ELF-1 (cell line): Measurements from ENCODE around the gene EFCAB6.

Experiments
- DNase-seq: peaks from one replicate; pipeline ENCODE4 v3.0.0-alpha.2; 2016; ENCODE audit warnings: low read depth, low spot score

Gene EFCAB6

GRCh38 chr22:43847376-43848289 is 35.5 kb upstream of the EFCAB6 start:
- no peak for DNase-seq

GRCh38 chr22:43846966-43847365 is 34.9 kb upstream of the EFCAB6 start:
- DNase-seq = no peak

DNA sequence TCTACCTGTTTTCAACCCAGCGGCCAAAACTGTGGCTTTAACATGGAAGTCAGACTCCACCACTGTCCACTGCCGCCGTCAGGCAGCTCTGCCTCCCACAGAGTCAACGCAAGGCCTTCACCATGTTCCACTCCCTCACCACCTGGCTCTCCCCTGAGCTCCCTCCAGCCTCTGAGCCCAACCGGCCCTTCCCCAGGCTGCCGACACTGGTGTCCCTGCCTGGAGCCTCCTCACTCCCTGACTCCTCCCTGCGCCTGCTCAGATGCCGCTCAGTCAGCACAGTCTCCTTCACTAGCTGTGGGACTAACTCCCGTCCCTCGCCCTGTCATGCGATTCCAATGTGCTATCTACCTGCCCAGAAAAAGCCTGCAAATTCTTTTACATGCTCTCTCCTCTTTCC is 33.9 kb upstream of the EFCAB6 start:
- peak; percentile 55 for DNase-seq

DNA sequence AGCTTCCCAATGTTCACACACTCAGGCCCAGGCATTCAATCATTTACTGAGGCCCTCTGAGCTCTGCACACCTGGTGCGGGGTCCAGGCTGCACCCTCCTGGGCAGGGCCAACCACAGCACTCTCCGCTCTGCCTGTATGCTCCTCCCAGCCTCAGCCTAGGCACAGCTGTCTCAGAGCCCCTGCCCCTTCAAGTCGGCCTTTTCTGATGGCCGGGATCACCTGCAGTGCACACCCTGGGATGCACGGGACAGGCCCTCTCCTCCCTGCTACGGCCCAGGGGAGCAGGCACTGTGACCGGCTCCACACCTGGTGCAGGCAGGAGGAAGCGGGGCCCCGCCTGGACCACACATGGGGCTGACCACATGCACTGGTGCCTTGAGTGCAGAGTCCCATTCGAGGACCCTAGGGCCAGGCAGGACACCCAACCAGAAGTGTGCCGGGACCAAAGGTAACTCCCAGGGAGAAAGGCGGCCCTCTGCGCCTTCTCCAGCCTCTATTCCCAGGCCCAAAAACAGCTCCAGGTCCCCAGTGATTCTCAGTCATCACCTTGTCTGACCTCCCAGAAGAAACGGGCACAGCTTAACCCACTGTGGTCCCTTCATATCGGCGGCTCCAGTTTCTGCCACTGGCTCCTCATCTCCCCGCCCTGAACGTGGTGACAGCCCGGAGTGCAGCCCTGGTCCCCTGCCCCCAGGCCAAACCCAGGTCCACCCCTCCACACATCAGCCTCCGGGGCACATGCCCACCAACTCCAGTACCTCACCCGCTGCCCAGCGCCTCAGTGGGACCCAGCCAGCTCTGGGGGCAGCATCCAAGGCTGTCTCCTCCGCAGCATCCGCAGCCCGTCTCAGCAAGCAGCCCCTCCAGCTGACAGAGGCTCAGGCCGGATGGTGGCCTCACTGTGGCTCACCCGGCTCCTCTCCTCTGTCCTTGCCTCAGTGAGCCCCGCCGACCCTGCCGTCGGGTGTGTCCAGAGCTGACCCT is 32.7 kb upstream of the EFCAB6 start:
- no peak for DNase-seq

GRCh38 chr22:43843783-43844530 is 31.9 kb upstream of the EFCAB6 start:
- no peak for DNase-seq

- no peak for DNase-seq
Observed at GRCh38 chr22:43841742-43842141, 29.6 kb upstream of the EFCAB6 start.

- no peak for DNase-seq
Observed at GRCh38 chr22:43840851-43841250, 28.7 kb upstream of the EFCAB6 start.

GRCh38 chr22:43840431-43840830 is 28.3 kb upstream of the EFCAB6 start:
- DNase-seq = no peak

DNA sequence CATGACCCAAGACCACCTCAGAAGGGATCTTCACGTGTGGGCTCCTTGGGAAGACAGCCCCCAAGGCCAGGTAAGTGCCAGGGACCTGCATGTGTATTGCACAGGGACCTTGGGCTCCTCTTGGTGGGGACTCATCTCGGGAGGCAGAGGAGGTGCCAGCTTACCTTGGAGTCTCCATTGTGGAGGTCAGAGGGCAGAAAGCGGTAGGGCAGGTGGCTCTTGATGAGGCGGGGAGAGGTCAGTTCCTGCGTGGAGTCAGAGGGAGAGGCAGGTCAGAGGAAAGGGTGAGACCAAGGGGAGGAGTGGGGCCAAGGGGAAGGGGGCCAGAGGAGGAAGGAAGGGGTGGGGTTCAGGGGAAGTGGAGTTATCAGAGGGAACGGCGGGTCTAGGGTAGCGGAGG is 27.7 kb upstream of the EFCAB6 start:
- DNase-seq = no peak

GRCh38 chr22:43838571-43839307 is 26.6 kb upstream of the EFCAB6 start:
- DNase-seq = no peak

GRCh38 chr22:43838161-43838560 is 26.1 kb upstream of the EFCAB6 start:
- no peak for DNase-seq

- DNase-seq = no peak
Observed at GRCh38 chr22:43837666-43838065, 25.6 kb upstream of the EFCAB6 start.

GRCh38 chr22:43835736-43836135 is 23.6 kb upstream of the EFCAB6 start:
- no peak for DNase-seq

DNA sequence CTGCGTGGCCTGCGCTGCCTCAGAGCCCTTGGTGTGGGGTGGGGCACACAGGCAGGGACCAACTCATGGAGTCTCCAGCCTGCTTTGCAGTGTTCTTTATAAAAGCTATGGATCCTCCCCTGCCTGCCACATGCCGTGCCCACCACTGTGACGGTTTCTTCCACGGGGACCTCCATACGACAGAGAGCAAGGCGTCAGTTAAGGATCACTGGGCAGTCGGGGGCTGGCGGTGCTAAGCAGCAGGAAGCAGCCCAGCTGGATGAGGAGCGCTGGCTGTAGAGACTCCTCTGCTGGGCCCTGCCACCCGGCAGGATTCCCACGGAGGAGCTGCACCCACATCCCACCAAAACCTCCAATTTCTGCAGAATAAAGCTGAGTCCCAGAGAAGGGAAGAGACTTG is 23.1 kb upstream of the EFCAB6 start:
- no peak for DNase-seq

DNA sequence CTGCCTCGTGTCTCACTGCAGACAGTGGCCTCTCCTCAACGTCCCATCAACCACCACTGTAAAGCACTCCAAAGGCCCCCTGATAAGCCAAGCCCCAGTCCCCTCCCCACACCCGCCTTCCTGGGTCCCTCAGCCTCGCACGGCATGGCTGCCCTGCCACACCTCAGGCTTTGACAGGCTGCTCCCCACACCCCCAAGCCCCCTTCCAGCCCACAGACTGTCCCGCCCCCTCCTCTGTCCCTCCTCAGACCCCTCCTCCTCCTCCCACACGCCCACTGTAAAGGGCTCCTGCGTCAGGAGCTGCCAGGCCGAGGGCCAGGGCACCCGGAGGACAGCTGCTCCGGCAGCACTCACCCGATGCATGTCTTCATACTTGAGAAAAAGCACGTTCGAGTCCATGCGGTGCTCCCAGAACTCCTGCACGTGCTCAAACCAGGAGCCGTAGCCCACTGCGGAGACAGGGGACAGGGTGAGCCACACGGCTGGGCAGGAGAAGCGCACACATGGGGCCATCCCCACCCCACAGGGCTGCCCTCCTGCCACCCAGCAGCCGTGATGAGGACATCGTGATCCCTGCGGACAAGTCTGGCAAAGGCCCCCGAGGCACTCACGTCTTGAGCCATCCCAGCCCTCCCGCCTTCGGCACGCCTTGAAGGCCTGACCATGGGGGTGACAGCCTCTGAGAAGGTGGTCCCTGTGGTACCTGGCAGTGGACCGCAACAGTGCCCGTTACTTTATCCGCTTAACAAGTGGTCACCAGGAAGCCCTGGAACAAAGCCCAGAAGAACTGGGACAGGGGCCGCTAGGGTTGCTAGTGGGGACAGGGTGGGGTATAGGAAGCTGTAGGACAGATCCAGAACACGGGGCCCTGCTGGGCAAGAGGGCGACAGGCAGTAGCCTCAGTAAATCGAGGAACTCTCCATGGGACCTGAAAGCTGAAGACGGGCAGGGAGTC is 21.5 kb upstream of the EFCAB6 start:
- DNase-seq = no peak

DNA sequence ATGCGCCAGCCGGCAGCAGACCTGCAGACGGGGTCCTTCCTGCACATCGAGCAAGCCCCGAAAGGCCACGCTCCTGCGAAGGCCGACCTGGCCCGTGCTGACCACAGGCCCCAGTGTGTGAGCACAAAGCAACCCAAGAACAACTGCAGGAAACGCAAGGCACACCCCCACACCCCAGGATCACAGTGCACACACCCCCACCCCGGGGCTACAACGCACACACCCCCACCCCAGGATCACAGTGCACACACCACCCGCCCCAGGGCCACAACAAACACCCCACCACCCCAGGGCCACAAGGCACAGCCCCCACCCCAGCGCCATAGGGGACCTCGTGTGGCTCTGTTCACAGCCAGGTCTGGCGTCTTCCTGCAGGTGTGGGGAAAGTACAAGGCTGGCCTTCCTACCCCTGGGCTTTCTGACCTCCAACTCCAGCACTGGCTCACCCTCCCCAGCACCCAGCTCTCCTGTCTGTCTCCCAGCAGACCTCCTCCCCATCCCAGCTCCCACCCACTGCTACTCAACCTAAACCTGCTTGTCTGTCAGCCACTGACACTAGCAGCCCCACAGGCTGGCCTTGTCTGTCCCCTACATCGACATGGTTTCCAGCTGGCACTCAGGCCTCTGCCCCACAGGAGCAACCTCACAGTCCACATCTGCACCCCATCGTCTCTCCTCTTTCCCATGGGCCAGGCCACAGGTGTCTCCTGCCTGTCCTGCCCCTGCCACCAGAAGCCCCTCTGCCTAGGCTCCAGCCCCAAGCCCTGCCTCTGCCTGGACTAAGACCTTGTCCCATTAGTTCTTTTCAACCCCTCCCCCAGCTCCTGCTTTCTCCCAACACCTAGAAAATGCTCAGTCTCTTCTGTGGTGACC is 20.5 kb upstream of the EFCAB6 start:
- DNase-seq = no peak

DNA sequence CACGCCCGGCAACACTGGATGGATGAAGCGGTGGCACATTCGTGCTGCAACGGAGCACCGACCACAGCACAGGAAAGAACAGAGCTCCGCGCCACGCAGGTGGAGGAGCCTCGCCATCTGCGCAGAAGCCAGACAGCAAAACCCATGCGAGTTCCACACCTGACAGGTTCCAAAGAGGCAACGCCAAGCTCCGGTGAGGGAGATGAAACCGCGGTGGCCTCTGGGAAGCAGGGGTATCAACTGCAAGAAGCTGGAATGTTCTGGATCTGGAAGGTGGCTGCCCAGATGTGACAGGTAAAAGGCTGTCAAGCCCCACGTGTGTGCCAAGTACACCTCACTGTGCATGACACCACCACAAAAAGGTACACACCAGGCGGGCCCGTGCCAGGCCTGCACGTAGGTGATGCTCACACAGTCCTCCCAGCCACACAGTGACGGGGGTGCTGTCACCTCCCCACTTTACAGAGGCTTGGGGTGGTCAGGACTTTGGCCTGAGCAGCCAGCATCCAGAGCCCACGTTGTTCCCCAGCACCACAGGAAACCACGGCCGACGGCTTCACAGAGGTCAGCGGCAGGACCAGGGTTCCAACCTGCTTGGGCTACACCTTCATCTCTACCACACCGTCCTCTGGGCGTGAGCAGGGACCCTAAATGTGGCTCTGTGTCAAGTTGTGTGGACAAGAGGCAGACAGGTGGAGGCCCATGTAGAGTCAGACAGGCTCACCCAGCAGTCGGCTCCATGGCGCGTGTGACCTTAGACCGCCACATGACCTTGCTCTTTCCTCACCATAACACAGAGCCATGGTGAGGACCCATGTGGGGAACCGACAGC is 19.7 kb upstream of the EFCAB6 start:
- DNase-seq = no peak
